HG03108 (cell line): ENCODE data around the gene HSPB2.

Experiments
- ATAC-seq: cut with Tn5 transposase; IDR thresholded peaks from one replicate; pipeline ENCODE4 v1.9.1; 2021; ENCODE audit warnings: moderate library complexity; ENCODE audit not compliant: unreplicated experiment

Gene HSPB2

DNA sequence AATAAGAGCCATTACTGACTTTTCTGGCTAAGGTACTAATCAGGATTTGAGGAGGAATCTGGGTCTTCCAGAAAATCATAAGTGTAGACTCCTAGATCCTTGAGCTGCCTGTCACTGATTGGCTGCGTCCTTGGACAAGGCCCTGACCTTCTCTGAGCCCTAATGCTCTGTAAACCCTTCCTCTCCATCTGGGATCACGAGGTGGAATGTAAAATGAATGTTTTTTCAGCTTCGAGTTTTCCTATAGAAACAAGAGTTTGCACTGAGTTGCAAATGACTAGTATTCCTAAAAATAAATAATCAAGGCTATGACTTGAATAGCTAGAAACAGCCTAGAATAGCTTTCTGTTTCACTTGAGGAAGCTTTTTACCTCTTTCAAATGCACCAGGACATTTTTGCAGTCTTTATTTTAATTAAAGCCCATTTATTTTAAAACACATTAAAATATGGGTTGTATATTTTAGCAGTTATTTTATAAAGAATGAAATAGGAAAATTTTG, 23.6 kb downstream of the HSPB2 start:
- ATAC-seq = no peak

DNA sequence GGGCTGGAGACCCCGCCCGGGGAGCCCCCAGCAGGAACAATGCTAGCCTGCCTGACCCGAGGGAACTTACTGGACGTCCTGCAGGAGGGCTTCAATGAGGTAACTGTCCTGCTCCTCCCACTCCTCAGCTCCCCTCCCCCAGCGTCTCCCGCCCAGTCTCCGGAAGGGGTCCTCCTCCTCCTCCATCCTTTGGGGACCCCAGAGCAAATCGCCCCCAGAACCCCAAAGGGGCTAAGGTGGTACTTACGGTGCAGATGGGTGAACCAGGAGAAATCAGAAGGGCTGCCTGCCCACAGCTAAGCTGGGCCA, 24.9 kb downstream of the HSPB2 start:
- ATAC-seq = no peak

DNA sequence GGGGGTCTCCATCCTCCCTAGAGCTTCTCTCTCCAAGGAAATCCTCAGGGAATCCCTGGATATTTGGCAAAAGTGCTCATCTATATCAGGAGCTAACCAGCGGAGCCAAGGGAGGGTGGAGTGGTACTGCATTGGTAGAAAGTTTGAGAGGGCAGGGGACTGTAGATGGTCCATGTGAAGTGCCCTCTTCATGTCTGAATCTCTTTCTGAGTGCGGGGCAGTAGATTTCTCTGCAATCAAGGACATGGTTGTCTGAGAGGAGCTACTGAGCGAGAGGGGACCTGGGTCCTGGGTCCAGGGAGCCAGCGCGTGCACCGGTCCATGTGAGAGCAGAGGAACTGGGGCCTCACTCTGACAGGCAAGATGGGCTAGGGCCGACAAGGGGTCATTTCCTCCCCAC, 25.3 kb downstream of the HSPB2 start:
- no peak for ATAC-seq

- ATAC-seq = peak; percentile 73
Measured at GRCh38 chr11:111938687-111939160, 26.2 kb downstream of the HSPB2 start.

DNA sequence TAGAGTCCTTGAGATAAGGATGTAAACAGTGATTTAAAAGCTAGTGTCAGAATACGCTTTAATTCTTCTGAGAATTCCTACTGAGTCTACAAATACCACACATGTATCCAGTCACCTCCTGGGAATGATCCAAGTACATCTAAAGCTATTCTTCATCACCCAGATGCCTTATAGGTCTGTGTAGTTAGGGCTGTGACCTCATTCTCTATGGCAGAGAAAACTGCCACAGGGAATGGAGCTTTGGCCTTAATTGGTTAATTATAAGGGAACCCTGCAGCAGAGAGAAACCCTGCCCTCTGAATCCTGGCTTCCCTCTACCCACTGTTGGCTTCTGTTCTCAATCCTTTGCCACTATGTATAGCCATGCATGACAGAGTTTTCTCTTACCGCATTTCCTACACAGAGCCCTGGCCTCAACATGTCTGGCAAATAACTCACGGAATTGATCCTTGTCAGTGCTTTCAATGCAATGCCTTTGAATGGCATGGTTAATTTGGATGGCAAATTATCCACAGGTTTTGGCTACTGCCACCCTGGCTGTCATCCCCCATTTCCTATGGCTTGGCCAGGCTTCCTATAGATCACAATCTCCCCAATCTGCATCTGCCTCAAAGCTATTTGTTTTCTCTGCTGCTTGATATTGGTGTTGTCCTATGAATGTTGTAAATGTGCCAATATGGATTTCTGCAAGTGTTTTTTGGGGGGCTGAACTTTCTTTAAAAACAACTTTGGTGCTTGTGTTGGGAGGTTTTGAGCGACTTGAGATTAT, 27.5 kb downstream of the HSPB2 start:
- ATAC-seq = no peak

DNA sequence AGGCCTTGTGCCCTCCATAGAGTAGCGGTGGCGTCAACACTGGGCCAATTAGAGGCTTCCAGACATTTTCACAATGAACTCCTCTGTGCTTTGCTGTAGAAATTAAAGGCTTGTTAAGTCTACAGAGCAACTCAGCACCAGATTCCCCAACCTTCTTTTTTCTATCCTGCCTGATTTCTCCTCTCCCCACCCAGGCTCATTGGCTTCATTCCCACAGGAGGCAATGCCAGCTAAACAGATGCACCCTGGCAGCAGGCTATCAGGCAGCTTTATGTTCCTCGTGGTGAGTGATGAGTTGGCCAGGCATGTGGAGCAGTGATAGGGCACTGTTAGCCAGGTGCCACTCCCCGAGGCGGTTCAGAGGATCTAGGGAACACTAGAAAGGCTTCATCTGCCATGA, 29.4 kb downstream of the HSPB2 start:
- ATAC-seq = no peak

DNA sequence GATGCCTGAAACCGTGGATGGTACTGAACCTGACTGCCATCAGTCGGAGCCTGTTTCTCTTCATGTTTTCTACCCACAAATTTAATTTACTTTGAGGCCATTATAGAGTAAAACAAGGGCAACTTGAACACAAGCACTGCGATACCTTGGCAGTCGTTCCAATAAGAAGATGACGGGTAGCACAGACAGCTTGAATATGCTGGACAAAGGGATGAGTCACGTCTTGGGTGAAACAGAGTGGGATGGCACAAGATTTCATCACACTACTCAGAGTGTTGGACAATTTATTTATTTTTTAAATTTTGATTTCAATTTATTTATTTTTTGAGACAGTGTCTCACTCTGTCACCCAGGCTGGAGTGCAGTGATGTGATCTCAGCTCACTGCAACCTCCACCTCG, 30.3 kb downstream of the HSPB2 start:
- no peak for ATAC-seq

DNA sequence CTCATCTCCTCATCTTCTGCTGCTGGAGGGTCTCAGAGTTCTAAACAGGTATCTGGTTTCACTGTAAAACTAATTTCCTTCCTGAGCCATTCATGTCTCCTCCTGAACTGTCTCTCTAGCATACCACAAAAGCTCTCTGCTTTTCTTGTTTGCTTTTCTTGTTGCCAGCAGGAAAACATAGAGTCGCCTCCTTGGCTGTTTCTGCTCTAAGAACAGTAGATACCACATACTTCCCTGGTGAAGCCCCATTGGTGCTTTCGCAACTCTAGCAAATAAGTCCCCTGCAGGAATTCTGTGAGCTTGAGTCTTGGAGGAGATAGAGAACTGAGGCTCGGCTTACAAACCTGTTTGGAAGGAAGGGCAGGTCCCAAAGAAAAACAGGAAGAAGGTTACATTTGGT, 31.6 kb downstream of the HSPB2 start:
- ATAC-seq = no peak

DNA sequence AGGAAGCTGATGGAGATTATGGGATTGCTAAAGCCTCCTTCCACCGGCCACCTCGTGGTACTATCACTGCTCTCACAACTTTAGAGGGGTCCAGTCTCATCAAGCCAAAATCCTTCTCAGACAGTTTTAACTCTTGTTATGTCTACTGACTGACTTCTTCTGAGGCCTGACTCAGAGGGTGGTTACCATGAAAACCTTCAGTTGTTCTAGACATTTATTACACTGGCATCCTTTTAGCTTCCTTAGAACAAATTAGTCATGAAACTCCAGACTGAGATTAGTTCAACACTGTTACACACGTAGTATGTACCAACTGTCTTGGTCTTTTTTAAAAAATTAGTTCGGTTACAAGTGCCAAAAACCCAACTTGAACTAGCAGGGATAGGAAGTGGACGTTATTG, 32.1 kb downstream of the HSPB2 start:
- ATAC-seq = no peak

- no peak for ATAC-seq
Measured at GRCh38 chr11:111945198-111945597, 32.7 kb downstream of the HSPB2 start.

GRCh38 chr11:111946499-111946898, 34.0 kb downstream of the HSPB2 start:
- no peak for ATAC-seq

DNA sequence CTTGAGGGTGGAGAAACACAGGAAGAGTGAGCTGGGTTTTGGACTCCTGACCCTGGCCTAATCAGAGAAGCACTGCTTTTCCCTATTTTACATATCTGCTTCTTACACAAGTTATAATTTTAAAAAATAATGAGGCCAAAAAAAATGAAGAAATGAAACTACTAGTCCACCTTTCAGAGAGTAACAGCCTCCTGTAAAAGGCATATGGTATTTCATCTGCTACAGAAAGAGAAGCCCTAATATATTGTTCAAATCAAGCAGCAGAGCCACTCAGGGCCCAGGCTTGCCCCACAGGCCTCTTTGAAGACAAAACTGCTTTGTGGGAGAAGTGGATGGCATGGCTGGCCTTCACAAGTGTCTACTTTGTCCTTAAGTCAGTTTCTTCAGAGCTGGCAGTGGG, 34.6 kb downstream of the HSPB2 start:
- ATAC-seq = no peak

- no peak for ATAC-seq
Measured at GRCh38 chr11:111949519-111950426, 37.2 kb downstream of the HSPB2 start.

DNA sequence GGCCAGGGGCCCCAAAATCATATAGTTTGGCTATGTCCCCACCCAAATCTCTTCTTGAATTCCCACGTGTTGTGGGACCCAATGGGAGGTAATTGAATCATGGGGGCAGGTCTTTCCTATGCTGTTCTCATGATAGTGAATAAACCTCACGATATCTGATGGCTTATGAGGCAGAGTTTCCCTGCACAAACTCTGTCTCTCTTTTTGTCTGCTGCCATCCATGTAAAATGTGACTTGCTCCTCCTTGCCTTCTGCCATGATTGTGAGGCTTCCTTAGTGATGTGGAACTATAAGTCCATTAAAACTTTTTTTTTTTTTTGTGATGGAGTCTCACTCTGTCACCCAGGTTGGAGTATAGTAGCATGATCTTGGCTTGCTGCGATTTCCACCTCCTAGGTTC, 39.0 kb downstream of the HSPB2 start:
- no peak for ATAC-seq

GRCh38 chr11:111954154-111954553, 41.6 kb downstream of the HSPB2 start:
- ATAC-seq = no peak

- ATAC-seq = no peak
Measured at GRCh38 chr11:111957663-111958444, 45.3 kb downstream of the HSPB2 start.

- no peak for ATAC-seq
Measured at GRCh38 chr11:111960916-111961315, 48.4 kb downstream of the HSPB2 start.

DNA sequence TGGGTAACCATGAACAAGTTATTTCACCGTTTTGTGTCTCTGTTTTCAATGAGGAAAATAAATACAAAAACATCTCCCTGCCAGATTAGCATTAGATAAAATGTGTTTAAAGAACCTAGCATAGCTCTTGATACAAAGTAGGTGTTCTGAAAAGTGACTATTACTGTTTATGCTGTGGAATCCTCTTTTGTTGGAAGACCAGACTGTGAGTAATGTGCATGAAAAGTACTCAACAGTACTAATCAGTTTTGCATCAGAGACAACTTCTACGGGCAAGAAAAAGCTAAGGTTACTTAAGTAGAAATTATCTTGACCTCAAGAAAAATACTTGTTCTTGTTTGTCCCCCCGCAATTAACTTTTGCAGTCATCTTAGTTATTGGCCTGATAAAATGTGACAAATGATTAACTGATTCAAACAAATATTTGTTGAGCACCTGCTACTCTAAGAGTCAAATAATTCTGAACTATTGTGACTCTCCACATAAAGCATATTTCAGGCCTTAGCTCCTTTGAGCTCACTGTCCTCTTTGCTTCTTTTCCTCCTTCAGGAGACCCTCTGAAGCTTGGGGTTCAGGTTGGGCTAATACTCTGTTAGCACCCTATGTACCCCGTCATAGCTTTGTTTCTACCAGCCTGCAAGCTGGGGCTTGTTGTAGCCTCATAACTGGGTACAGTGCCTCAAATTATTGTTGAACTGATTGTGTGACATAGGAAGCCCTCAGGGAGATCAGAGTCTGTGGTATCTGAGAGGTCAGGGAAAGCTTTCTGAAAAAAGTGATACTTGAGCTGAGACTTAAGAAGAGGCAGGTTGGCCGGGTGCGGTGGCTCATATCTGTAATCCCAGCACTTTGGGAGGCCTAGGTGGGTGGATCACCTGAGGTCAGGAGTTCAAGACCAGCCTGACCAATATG, 49.1 kb downstream of the HSPB2 start:
- ATAC-seq = no peak
